HepG2 (cell line): ENCODE data around the gene PRPSAP2. TPM values are rescaled to one million over a fixed set of nuclear protein-coding genes. Genes with fewer than 3 reads are reported as not detected.
A peak's percentile ranks its signal among the peaks of the same experiment; 100 is the strongest.

Experiments
- ATF4 ChIP-seq, 2 experiments: fragments of 450-650 bp in 1 of 2; sonication (generic) in 1 of 2; formaldehyde crosslinking; IDR thresholded peaks; 2 replicates each; pipeline versions ENCODE4 v1.5.0 to v1.8.0; 2020 to 2022; ENCODE audit warnings: mild to moderate bottlenecking in 1 of 2, missing genetic modification reagents in 1 of 2
- ATF7 ChIP-seq, 2 experiments: fragments of 450-650 bp in 1 of 2; sonication (generic) in 1 of 2; formaldehyde crosslinking in 1 of 2; IDR thresholded peaks; 2 replicates each; pipeline versions ENCODE4 v1.4.0 to v1.6.1; 2016 to 2020; ENCODE audit warnings: antibody characterized with exemption in 1 of 2, mild to moderate bottlenecking in 1 of 2, missing genetic modification reagents in 1 of 2
- IKZF1 ChIP-seq: fragments of 450-650 bp; IDR thresholded peaks from 2 replicates; pipeline ENCODE4 v1.7.1; 2016
- SIN3A ChIP-seq: IDR thresholded peaks from 2 replicates; pipeline ENCODE4 v1.6.1; 2011; ENCODE audit warnings: low read depth, mild to moderate bottlenecking, control low read depth, low read length, borderline replicate concordance
- ZBTB40 ChIP-seq, 2 experiments: fragments of 450-650 bp in 1 of 2; sonication (generic) in 1 of 2; formaldehyde crosslinking in 1 of 2; IDR thresholded peaks; 2 replicates each; pipeline versions ENCODE4 v1.6.1 to v1.8.0; 2016 to 2022; ENCODE audit warnings: antibody characterized with exemption in 1 of 2, mild to moderate bottlenecking in 1 of 2, missing genetic modification reagents in 1 of 2
- ZFP36 ChIP-seq: fragments of 150-350 bp; IDR thresholded peaks from 2 replicates; pipeline ENCODE4 v1.6.1; 2018; ENCODE audit warnings: borderline replicate concordance, low read length, low read depth; ENCODE audit not compliant: partially characterized antibody
- ZNF20 ChIP-seq: sonication (generic); formaldehyde crosslinking; IDR thresholded peaks from 2 replicates; pipeline ENCODE4 v1.4.0; 2020; ENCODE audit warnings: mild to moderate bottlenecking, moderate library complexity, missing genetic modification reagents
- ZNF609 ChIP-seq: sonication (generic); formaldehyde crosslinking; IDR thresholded peaks from 2 replicates; pipeline ENCODE4 v1.4.0; 2020; ENCODE audit warnings: mild to moderate bottlenecking, missing genetic modification reagents, borderline replicate concordance
- ZNF619 ChIP-seq: sonication (generic); formaldehyde crosslinking; IDR thresholded peaks from 2 replicates; pipeline ENCODE4 v1.4.0; 2020; ENCODE audit warnings: mild to moderate bottlenecking, missing genetic modification reagents
- ZNF792 ChIP-seq: IDR thresholded peaks from 2 replicates; pipeline ENCODE4 v1.6.1; 2016
- polyA plus RNA-seq, 8 experiments: library from polyadenylated mRNA; depleted of rRNA in 3 of 8; stranded (reverse) in 7 of 8; unstranded in 1 of 8; fragments of >200 nt; fragmentation: Illumina TruSeq in 4 of 8; extraction: Trizol in 4 of 8; gene quantifications; 2 replicates each; pipeline versions ENCODE4 v1.2.1 to v1.2.3, GENCODE V29; 2011 to 2016; ENCODE audit warnings: low read depth in 4 of 8, missing spikeins in 1 of 8, mixed read lengths in 1 of 8; ENCODE audit not compliant: insufficient read depth in 1 of 8
- total RNA-seq, 5 experiments: library from RNA; depleted of rRNA; stranded (reverse); fragments of >200 nt; fragmentation: Illumina TruSeq; extraction: Trizol; gene quantifications; 2 replicates each; pipeline ENCODE4 v1.2.3, GENCODE V29; 2016; ENCODE audit warnings: low read depth in 1 of 5

The PRPSAP2 gene
- total and polyA plus RNA-seq, 2 of the 13 experiments (the other 11 are each of a cell fraction or from before 2014, with no cell fraction given): 34.0 to 58.9 TPM

- TF ChIP-seq IKZF1 (no peak), ZNF20 (no peak), ZBTB40 (IDR thresholded peaks at IDR 0.05) (no peak), ZBTB40 (CRISPR knock-in tag; IDR thresholded peaks at IDR 0.05) (no peak), ZFP36 (no peak), SIN3A (no peak), ATF7 (IDR thresholded peaks at IDR 0.05) (no peak), ATF7 (CRISPR knock-in tag; IDR thresholded peaks at IDR 0.05) (no peak), ZNF792 (CRISPR knock-in tag) (0 out of 2 replicates have a peak, but pooled peaks have one; percentile 34), ATF4 (CRISPR knock-in tag; IDR thresholded peaks at IDR 0.05) (no peak), ZNF609 (CRISPR knock-in tag) (peak; percentile 26; the same call in 1 of the 2 replicates), ZNF619 (CRISPR knock-in tag) (no peak)
These were observed 67.3 kb downstream of the PRPSAP2 start (continued) for GRCh38 chr17:18925187-18925586.
